Measurements from ENCODE around the gene RAB33A. TPM values are rescaled to one million over a fixed set of nuclear protein-coding genes. Genes with fewer than 3 reads are reported as not detected.

The RAB33A gene
- total and polyA plus RNA-seq, 2 of the 4 experiments (the other 2 are of a cell fraction), result 1.6 to 1.8 TPM

- dilution Hi-C loops (cut with HindIII; ENCODE audit: low sequenced_read_pairs, unreplicated experiment) (no loop called here), in situ Hi-C loops (cut with MboI; ENCODE audit: low sequenced_read_pairs) (no loop called here), intact Hi-C loops (cut with micrococcal nuclease) (no loop called here)
- peak overlapping the region; percentile 79 for H3K27ac ChIP-seq (ENCODE audit: insufficient read depth, low read length)
- H3K36me3 ChIP-seq (ENCODE audit: control insufficient read depth, insufficient read depth, low read length), result no peaks in the 10 kb centered on the region
- H2AK9ac ChIP-seq (replicated peaks; ENCODE audit: low read depth, low read length, poor library complexity), result peak overlapping the region; percentile 80
- H3K56ac ChIP-seq (ENCODE audit: extremely low read depth, insufficient read depth, low read length), result peak overlapping the region; percentile 22; the same call in 1 of the 2 replicates
- WGBS, 2 experiments (ENCODE audit: extremely low coverage in 2 of 2, insufficient read length in 1 of 2), result 37% methylated on average over 7 of the region's 32 CpGs; no CpG with 5 or more reads in 1 of the 2 experiments
- peak overlapping the region; percentile 56 for H2BK5ac ChIP-seq (ENCODE audit: low read depth, low read length, poor library complexity, severe bottlenecking)
- peak overlapping the region; percentile 48 to 70; a peak in 2 of 4 replicates for H4K8ac ChIP-seq (ENCODE audit: low read depth in 2 of 2, low read length in 2 of 2)
- H3K79me1 ChIP-seq (ENCODE audit: low read depth in 1 of 2, low read length in 2 of 2), result peaks cover 7 to 8% of the 10 kb centered on the region in 2 experiments; a peak in 2 of 4 replicates
- H3K4me1 ChIP-seq (ENCODE audit: control insufficient read depth, insufficient read depth, low read length), result no peaks in the 10 kb centered on the region
- peak overlapping the region; percentile 73 for H3K4ac ChIP-seq (ENCODE audit: low read depth, low read length)
- no TSS peak for BruUV-seq (replicated peaks)
- no peak overlapping the region for H4K5ac ChIP-seq (ENCODE audit: low read depth, low read length)
- H3K18ac ChIP-seq (ENCODE audit: low read depth, low read length), result no peak overlapping the region
- 0 out of 2 replicates have a peak overlapping the region, but pooled peaks have one; percentile 22 for H4K91ac ChIP-seq (ENCODE audit: insufficient read depth, low read depth, low read length)
- H2BK20ac ChIP-seq (ENCODE audit: low read depth, low read length), result no peak overlapping the region
- H3K9ac ChIP-seq (ENCODE audit: low read depth, low read length), result peak overlapping the region; percentile 80
- H3K4me2 ChIP-seq (ENCODE audit: low read depth, low read length), result peak overlapping the region; percentile 94
- TF ChIP-seq CEBPB (IDR thresholded peaks at IDR 0.05; ENCODE audit: low read depth, low read length), result no peak
- TF ChIP-seq MXI1 (IDR thresholded peaks at IDR 0.05; ENCODE audit: borderline replicate concordance, low read depth, low read length), result 0 out of 2 replicates have a peak, but pooled peaks have one; percentile 19
- TF ChIP-seq, protein P1, sequence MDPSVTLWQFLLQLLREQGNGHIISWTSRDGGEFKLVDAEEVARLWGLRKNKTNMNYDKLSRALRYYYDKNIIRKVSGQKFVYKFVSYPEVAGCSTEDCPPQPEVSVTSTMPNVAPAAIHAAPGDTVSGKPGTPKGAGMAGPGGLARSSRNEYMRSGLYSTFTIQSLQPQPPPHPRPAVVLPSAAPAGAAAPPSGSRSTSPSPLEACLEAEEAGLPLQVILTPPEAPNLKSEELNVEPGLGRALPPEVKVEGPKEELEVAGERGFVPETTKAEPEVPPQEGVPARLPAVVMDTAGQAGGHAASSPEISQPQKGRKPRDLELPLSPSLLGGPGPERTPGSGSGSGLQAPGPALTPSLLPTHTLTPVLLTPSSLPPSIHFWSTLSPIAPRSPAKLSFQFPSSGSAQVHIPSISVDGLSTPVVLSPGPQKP (IDR thresholded peaks at IDR 0.05; ENCODE audit: borderline replicate concordance, low read depth, low read length), result no peak
- TF ChIP-seq CHD1 (IDR thresholded peaks at IDR 0.05; ENCODE audit: low read depth, low read length), result no peak
- TF ChIP-seq BHLHE40 (IDR thresholded peaks at IDR 0.05; ENCODE audit: low read depth, low read length), result peak; percentile 63
- ATAC-seq (ENCODE audit: low read depth), result peak; percentile 43
- peak overlapping the region; percentile 68; the same call in 1 of the 2 replicates for H3K14ac ChIP-seq (replicated peaks; ENCODE audit: low read depth, low read length)
- H3K9me3 ChIP-seq (ENCODE audit: control insufficient read depth, insufficient read depth, low read length), result no peaks in the 10 kb centered on the region
- H4K20me1 ChIP-seq (ENCODE audit: insufficient read depth, low read length), result no peaks in the 10 kb centered on the region
- no peaks in the 10 kb centered on the region for H3K9me1 ChIP-seq (ENCODE audit: insufficient read depth, low read length)
- H3K27me3 ChIP-seq (ENCODE audit: control insufficient read depth, insufficient read depth, low read length), result no peaks in the 10 kb centered on the region
- peak overlapping the region; percentile 67 for H3K4me3 ChIP-seq (ENCODE audit: insufficient read depth, low read depth, low read length)
- DNase-seq, result no peak
- peak overlapping the region; percentile 93 for H2AFZ ChIP-seq (replicated peaks; ENCODE audit: low read length, poor library complexity)
- peak overlapping the region; percentile 17; the same call in 1 of the 2 replicates for H3K23ac ChIP-seq (ENCODE audit: low read depth, low read length)
- H2BK120ac ChIP-seq (ENCODE audit: low read depth, low read length), result no peak overlapping the region
- H2AK5ac ChIP-seq (ENCODE audit: low read depth, low read length), result peak overlapping the region; percentile 35; the same call in 1 of the 2 replicates
- no peak overlapping the region for H2BK15ac ChIP-seq (ENCODE audit: low read depth, low read length)
- ChIA-PET CTCF (no interaction called here), POLR2A (ENCODE audit: unreplicated experiment) (no interaction called here)
Observed at GRCh38 chrX:130165181-130165702, 6.5 kb upstream of the RAB33A start.

All from IMR-90 (cell line).